ENCODE measurements around the gene OIP5. TPM values are rescaled to one million over a fixed set of nuclear protein-coding genes. Genes with fewer than 3 reads are reported as not detected.
"Not testable (repeated sequence)": the region's sequence is repeated elsewhere in the genome, so short reads cannot be mapped to it uniquely, and the experiment has no call there.

OIP5 gene
- total and polyA plus RNA-seq, 2 donors (not counting 3 experiments of a cell fraction or from before 2014, with no cell fraction given) = 11.4 to 11.8 TPM

- CTCF ChIA-PET = no interaction called here
These were observed 69.8 kb downstream of the OIP5 start for GRCh38 chr15:41262571-41262970.

GRCh38 chr15:41260924-41261323 is 71.5 kb downstream of the OIP5 start:
- H3K4me1 ChIP-seq (ENCODE audit: control insufficient read depth, extremely low read depth, insufficient read depth, low read length); H3K4me2 ChIP-seq (ENCODE audit: insufficient read depth, low read length); intact Hi-C loops (cut with micrococcal nuclease); dilution Hi-C loops (cut with MboI; ENCODE audit: extremely low pct_ligation_motif_present, low sequenced_read_pairs); H3K9ac ChIP-seq (replicated peaks; ENCODE audit: extremely low read depth, insufficient read depth, low read length); POLR2A ChIA-PET; H3K9me3 ChIP-seq (replicated peaks; ENCODE audit: control insufficient read depth, insufficient read depth, low read length); H3K36me3 ChIP-seq (ENCODE audit: control insufficient read depth in 2 of 2, extremely low read depth in 1 of 2, insufficient read depth in 2 of 2, low read length in 2 of 2); H2AFZ ChIP-seq (ENCODE audit: low read depth, low read length); DNase-seq (ENCODE audit: low read depth, low spot score); H3K27me3 ChIP-seq (ENCODE audit: control insufficient read depth in 2 of 2, insufficient read depth in 2 of 2, low read length in 2 of 2); BruUV-seq (replicated peaks); CTCF ChIA-PET; H4K20me1 ChIP-seq (replicated peaks; ENCODE audit: control insufficient read depth, extremely low read depth, insufficient read depth, low read length); H3K9me1 ChIP-seq (replicated peaks; ENCODE audit: control insufficient read depth, extremely low read depth, insufficient read depth, low read length); H3K79me2 ChIP-seq (ENCODE audit: control insufficient read depth, insufficient read depth, low read length); H3K27ac ChIP-seq (ENCODE audit: insufficient read depth, low read depth, low read length); H3K4me3 ChIP-seq (replicated peaks in 1 of 3; ENCODE audit: insufficient read depth in 1 of 3, low read depth in 1 of 3, low read length in 3 of 3): not testable (repeated sequence)
- FAIRE-seq = peak; percentile 28

More at GRCh38 chr15:41262571-41262970, 69.8 kb downstream of the OIP5 start:
- H3K4me3 ChIP-seq (replicated peaks in 1 of 3; ENCODE audit: insufficient read depth in 1 of 3, low read depth in 1 of 3, low read length in 3 of 3) = no peak overlapping the region
- no peaks in the 10 kb centered on the region for H3K9me1 ChIP-seq (replicated peaks; ENCODE audit: control insufficient read depth, extremely low read depth, insufficient read depth, low read length)
- BruUV-seq (replicated peaks) = no TSS peak
- no peak overlapping the region for H3K9ac ChIP-seq (replicated peaks; ENCODE audit: extremely low read depth, insufficient read depth, low read length)
- no peak overlapping the region for H3K4me2 ChIP-seq (ENCODE audit: insufficient read depth, low read length)
- dilution Hi-C loops (cut with MboI; ENCODE audit: extremely low pct_ligation_motif_present, low sequenced_read_pairs) = no loop called here
- DNase-seq (ENCODE audit: low read depth, low spot score) (no peak), FAIRE-seq (no peak)
- POLR2A ChIA-PET = no interaction called here
- no peak for TF ChIP-seq FOS (IDR thresholded peaks at IDR 0.05; ENCODE audit: borderline replicate concordance, insufficient read depth, low read length)
- no peak for TF ChIP-seq MYC (IDR thresholded peaks at IDR 0.05; ENCODE audit: low read depth, low read length)
- TF ChIP-seq MAX (IDR thresholded peaks at IDR 0.05; ENCODE audit: insufficient read depth, insufficient read length) = no peak
- TF ChIP-seq JUN (IDR thresholded peaks at IDR 0.05; ENCODE audit: borderline replicate concordance, insufficient read depth, insufficient read length, low read depth) = no peak
- no peak for TF ChIP-seq CTCF (IDR thresholded peaks at IDR 0.05; ENCODE audit: extremely low read depth in 1 of 2, insufficient read depth in 1 of 2, low read depth in 1 of 2, low read length in 2 of 2)
- no peak for TF ChIP-seq EZH2 (IDR thresholded peaks at IDR 0.05; ENCODE audit: borderline replicate concordance, low read depth, low read length, severe bottlenecking)
- no peak for TF ChIP-seq GATA2 (IDR thresholded peaks at IDR 0.05; ENCODE audit: insufficient read depth, insufficient read length, low read depth, low read length)
- no peak for TF ChIP-seq POLR2A (IDR thresholded peaks at IDR 0.05; ENCODE audit: low read depth, low read length)
- no peak for TF ChIP-seq POLR2AphosphoS5 (IDR thresholded peaks at IDR 0.05; ENCODE audit: insufficient read depth, low read depth, low read length)
- no peaks in the 10 kb centered on the region for H3K4me1 ChIP-seq (ENCODE audit: control insufficient read depth, extremely low read depth, insufficient read depth, low read length)
- H3K79me2 ChIP-seq (ENCODE audit: control insufficient read depth, insufficient read depth, low read length) = no peaks in the 10 kb centered on the region
- no peak overlapping the region for H3K27ac ChIP-seq (ENCODE audit: insufficient read depth, low read depth, low read length)
- H4K20me1 ChIP-seq (replicated peaks; ENCODE audit: control insufficient read depth, extremely low read depth, insufficient read depth, low read length) = no peaks in the 10 kb centered on the region
- H3K9me3 ChIP-seq (replicated peaks; ENCODE audit: control insufficient read depth, insufficient read depth, low read length) = no peaks in the 10 kb centered on the region
- intact Hi-C loops (cut with micrococcal nuclease) = no loop called here
- H2AFZ ChIP-seq (ENCODE audit: low read depth, low read length) = no peak overlapping the region
- H3K36me3 ChIP-seq (ENCODE audit: control insufficient read depth in 2 of 2, extremely low read depth in 1 of 2, insufficient read depth in 2 of 2, low read length in 2 of 2) = peaks cover 2 to 9% of the 10 kb centered on the region in 2 experiments
- H3K27me3 ChIP-seq (ENCODE audit: control insufficient read depth in 2 of 2, insufficient read depth in 2 of 2, low read length in 2 of 2) = no peaks in the 10 kb centered on the region

Measured in endothelial cell of umbilical vein (primary cell).